Right lobe of liver (tissue), 6 donors: ENCODE measurements around the gene CA12. TPM values are rescaled to one million over a fixed set of nuclear protein-coding genes. Genes with fewer than 3 reads are reported as not detected.

Experiments
- ATAC-seq, 4 donors: fragments of 200-7000 bp; cut with Tn5 transposase; one replicate each; pipeline ENCODE4 v1.9.1; 2020; ENCODE audit warnings: mild to moderate bottlenecking in 4 of 4, moderate library complexity in 4 of 4
- DNase-seq, 3 donors: peaks; one replicate each; pipeline ENCODE4 v3.0.0-alpha.2; 2020
- H3K27ac ChIP-seq, 3 donors: fragments of 200-600 bp; one replicate each; pipeline ENCODE4 v1.8.0; 2022
- H3K27me3 ChIP-seq, 2 donors: fragments of 200-600 bp; one replicate each; pipeline ENCODE4 v1.8.0; 2022
- H3K36me3 ChIP-seq, 4 donors: fragments of 200-600 bp; sonication (generic) in 1 of 4; one replicate each; pipeline versions ENCODE4 v1.5.1 to v1.8.0; 2017 to 2022; ENCODE audit warnings: control low read depth in 1 of 4
- H3K4me1 ChIP-seq, 4 donors: fragments of 200-600 bp; sonication (generic) in 1 of 4; one replicate each; pipeline versions ENCODE4 v1.5.1 to v1.8.0; 2017 to 2022; ENCODE audit warnings: control low read depth in 1 of 4
- H3K4me3 ChIP-seq, 3 donors: fragments of 200-600 bp; one replicate each; pipeline ENCODE4 v1.8.0; 2022
- H3K9me3 ChIP-seq, 4 donors: fragments of 200-600 bp; sonication (generic) in 1 of 4; one replicate each; pipeline versions ENCODE4 v1.5.1 to v1.8.0; 2017 to 2022; ENCODE audit warnings: control low read depth in 1 of 4
- CTCF ChIP-seq, 4 donors: fragments of 200-600 bp in 3 of 4; fragments of 450-650 bp in 1 of 4; IDR thresholded peaks; one replicate each; pipeline versions ENCODE4 v1.5.1 to v1.8.0; 2016 to 2022; ENCODE audit warnings: antibody characterized with exemption in 4 of 4, mild to moderate bottlenecking in 2 of 4
- POLR2A ChIP-seq: fragments of 450-650 bp; IDR thresholded peaks from one replicate; pipeline ENCODE4 v1.6.1; 2017; ENCODE audit warnings: antibody characterized with exemption, mild to moderate bottlenecking
- WGBS: methylation state at CpG from one replicate; pipeline ENCODE4 v1.1.6; 2018; ENCODE audit warnings: low coverage, low lambda C conversion rate; ENCODE audit not compliant: insufficient coverage; ENCODE audit errors: missing lambda C conversion rate; 5-methylcytosine and 5-hydroxymethylcytosine counted together
- intact Hi-C, 2 donors: fragments of 100-400 bp; cut with DNase I; formaldehyde crosslinking; loops; one replicate each; pipeline versions ENCODE4 v1.11.2 to v1.14.1; 2022
- total RNA-seq, 6 experiments: library from RNA; depleted of rRNA in 2 of 6; stranded (reverse); fragments of >200 nt in 2 of 6; fragmentation: NEBNext Ultra II Directional in 3 of 6; extraction: Animal tissue kit (Norgen Biotek cat#: 25700) in 3 of 6; gene quantifications; one replicate each; pipeline versions ENCODE4 v1.1.0 to v1.2.4, GENCODE V29; 2016 to 2023
- donor health status: DM: no; HTN: yes; CAD: no.
- donor health status: DM: no; HTN: no; CAD: no.
- donor health status: DM: no; HTN: no; CAD: no.
- donor health status: DM: no; HTN: yes; CAD: no.
- donor health status: DM: no; HTN: yes; CAD: no.

Gene CA12
- total RNA-seq, 6 experiments from 2014 or later, result 0.02 to 18.3 (median 1.4) TPM

- DNase-seq (no peak), ATAC-seq (no peak)
- intact Hi-C loops, result no loop called here
- Histone ChIP-seq H3K4me1 (peaks cover 0 to 9% (median 0%) of the 10 kb centered on the region in 4 donors), H3K36me3 (no peaks in the 10 kb centered on the region), H3K9me3 (no peaks in the 10 kb centered on the region), H3K27me3 (no peaks in the 10 kb centered on the region), H3K27ac (no peak overlapping the region), H3K4me3 (no peak overlapping the region)
- TF ChIP-seq POLR2A (no peak), CTCF (IDR thresholded peaks at IDR 0.05) (no peak)
- 88% methylated on average over 8 of the region's 10 CpGs for whole genome bisulfite sequencing
Measured at GRCh38 chr15:63382966-63383710, 1.5 kb upstream of the CA12 start.

DNA sequence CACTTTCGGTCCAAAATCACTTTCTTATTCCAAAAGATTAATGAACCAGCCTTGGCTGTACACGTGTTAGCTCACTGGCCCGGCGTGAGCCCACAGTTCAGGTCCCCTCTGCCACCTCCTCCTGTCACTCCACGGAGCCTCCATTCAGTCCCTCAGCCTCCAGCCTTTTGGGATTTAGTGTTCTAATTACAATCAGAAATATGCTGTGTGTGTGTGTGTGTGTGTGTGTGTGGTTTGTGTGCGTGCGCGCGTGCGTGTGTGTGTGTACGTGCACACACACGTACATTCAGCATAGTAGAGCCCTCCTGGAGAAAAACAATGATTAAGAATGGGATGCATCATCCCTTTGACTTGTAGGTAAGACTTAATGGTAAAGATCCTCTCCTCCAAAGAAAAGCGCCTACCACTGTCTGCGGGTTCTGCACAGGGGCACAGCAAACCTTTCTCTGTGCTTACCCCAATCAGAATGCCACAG is 801 bp downstream of the CA12 start:
- no peaks in the 10 kb centered on the region for H3K27me3 ChIP-seq
- no peak overlapping the region for H3K4me3 ChIP-seq
- H3K4me1 ChIP-seq, result peaks cover 0 to 9% (median 0%) of the 10 kb centered on the region in 4 donors
- no peak for ATAC-seq
- no peak overlapping the region for H3K27ac ChIP-seq
- DNase-seq, result no peak
- intact Hi-C loops, result no loop called here
- WGBS, result 71% methylated on average over 13 of the region's 14 CpGs
- H3K36me3 ChIP-seq, result no peaks in the 10 kb centered on the region
- TF ChIP-seq POLR2A (no peak), CTCF (IDR thresholded peaks at IDR 0.05) (no peak)
- H3K9me3 ChIP-seq, result no peaks in the 10 kb centered on the region

DNA sequence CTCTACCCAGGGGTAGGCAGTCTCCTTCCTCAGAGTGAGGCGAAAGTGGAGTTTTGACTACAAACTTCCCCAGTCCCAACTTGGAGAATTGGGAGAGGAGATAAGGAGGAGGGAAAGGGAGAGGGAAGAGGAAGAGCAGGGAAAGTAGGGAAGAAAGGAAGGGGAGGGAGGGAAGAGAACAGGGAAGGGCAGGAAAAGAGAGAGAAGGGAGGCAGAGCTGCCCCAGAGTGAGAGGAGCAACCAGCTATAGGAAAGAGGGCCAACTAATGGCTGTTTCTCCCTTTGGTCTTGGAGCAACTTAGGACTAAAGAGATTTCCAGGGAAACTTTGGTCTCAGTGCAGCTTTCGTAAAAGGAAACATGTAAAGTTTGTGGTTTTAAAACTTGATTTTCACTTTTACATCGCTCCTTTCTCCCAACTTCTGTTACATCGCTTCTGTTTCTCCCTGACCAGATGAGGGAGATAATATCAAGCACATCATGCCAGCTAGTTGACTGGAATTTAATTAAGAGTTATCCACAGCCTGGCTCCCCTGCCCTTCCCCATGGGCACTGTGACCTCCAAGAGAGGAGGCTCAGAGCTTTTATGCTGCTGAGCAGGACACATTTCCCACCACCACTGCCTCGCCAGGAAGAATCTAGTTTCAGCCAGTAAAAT is 1.4 kb downstream of the CA12 start:
- 76% methylated on average over 5 of the region's 5 CpGs for WGBS
- no peak overlapping the region for H3K4me3 ChIP-seq
- H3K4me1 ChIP-seq, result peaks cover 0 to 9% (median 0%) of the 10 kb centered on the region in 4 donors
- intact Hi-C loops, result no loop called here
- no peak for ATAC-seq
- no peaks in the 10 kb centered on the region for H3K9me3 ChIP-seq
- TF ChIP-seq CTCF (IDR thresholded peaks at IDR 0.05) (no peak), POLR2A (no peak)
- no peaks in the 10 kb centered on the region for H3K27me3 ChIP-seq
- no peaks in the 10 kb centered on the region for H3K36me3 ChIP-seq
- H3K27ac ChIP-seq, result no peak overlapping the region
- no peak for DNase-seq

- no peaks in the 10 kb centered on the region for H3K9me3 ChIP-seq
- H3K4me1 ChIP-seq, result peaks cover 0 to 9% (median 0%) of the 10 kb centered on the region in 4 donors
- TF ChIP-seq CTCF (IDR thresholded peaks at IDR 0.05) (no peak), POLR2A (no peak)
- H3K36me3 ChIP-seq, result no peaks in the 10 kb centered on the region
- H3K27me3 ChIP-seq, result no peaks in the 10 kb centered on the region
- DNase-seq (no peak), ATAC-seq (peak in 1 of 4 donors; percentile 44)
- H3K27ac ChIP-seq, result no peak overlapping the region
- no peak overlapping the region for H3K4me3 ChIP-seq
- no CpG with 5 or more reads among the region's 2 CpGs for WGBS
- intact Hi-C loops, result no loop called here
Measured at GRCh38 chr15:63379492-63380150, 2.0 kb downstream of the CA12 start.
